Measurements from ENCODE around the gene GFOD2.

Gene GFOD2

GRCh38 chr16:67637625-67638024 lies 81.5 kb downstream of the GFOD2 start:
- no peak for DNase-seq (ENCODE audit: low read depth)

DNA sequence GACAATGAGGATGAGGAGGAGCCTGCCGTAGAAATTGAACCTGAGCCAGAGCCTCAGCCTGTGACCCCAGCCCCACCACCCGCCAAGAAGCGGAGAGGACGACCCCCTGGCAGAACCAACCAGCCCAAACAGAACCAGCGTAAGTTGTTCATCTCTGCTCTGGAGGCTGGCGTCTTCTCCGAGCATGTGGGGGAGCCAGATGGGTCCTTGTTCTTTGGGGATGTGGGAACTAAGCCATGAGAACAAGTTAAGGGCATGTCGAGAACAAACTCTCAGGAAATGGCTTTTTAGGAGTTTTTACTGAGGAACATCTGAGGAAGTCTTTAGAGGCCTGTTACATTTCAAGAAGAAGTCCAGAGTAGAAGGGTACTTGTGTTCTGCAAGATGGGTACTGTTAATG lies 82.4 kb downstream of the GFOD2 start:
- DNase-seq (ENCODE audit: low read depth), result no peak

- DNase-seq (ENCODE audit: low read depth), result no peak
Observed at GRCh38 chr16:67632415-67633172, 86.5 kb downstream of the GFOD2 start.

DNA sequence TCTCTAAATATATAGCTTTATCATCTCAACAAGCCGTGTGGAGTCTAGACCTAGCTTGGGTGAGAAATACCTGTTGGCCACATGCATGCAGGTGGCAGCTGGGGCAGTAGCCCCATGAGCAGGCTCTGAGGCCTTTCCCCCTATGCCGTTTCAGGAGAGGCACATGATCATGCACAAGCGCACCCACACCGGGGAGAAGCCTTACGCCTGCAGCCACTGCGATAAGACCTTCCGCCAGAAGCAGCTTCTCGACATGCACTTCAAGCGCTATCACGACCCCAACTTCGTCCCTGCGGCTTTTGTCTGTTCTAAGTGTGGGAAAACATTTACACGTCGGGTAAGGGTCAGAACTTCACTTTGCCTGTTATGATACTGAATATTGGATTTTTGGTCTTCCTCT lies 90.9 kb downstream of the GFOD2 start:
- no peak for DNase-seq (ENCODE audit: low read depth)

Data from T-helper 22 cell (primary cell).